ENCODE results near the gene TMEM40. TPM values are rescaled to one million over a fixed set of nuclear protein-coding genes. Genes with fewer than 3 reads are reported as not detected.

TMEM40 gene
- total and polyA plus RNA-seq, 2 donors (not counting 1 experiment from before 2014, with no cell fraction given), result 0.33 TPM; not detected in 1

- H3K4me1 Mint-ChIP-seq, result peaks cover 13% of the 10 kb centered on the region
- Histone ChIP-seq H3K27me3 (replicated peaks in 1 of 4; ENCODE audit: control extremely low read depth in 1 of 4, control insufficient read depth in 3 of 4, insufficient read depth in 4 of 4, low read length in 3 of 4) (peaks cover 0 to 2% (median 0%) of the 10 kb centered on the region in 4 experiments), H4K20me1 (ENCODE audit: control insufficient read depth, insufficient read depth, low read length, poor library complexity, severe bottlenecking) (no peaks in the 10 kb centered on the region), H3K4me1 (ENCODE audit: control insufficient read depth in 2 of 2, insufficient read depth in 2 of 2, low read length in 2 of 2) (peaks cover 0 to 3% of the 10 kb centered on the region in 2 donors), H3K79me2 (ENCODE audit: control insufficient read depth, insufficient read depth, low read length) (no peaks in the 10 kb centered on the region), H3K27ac (ENCODE audit: low read length in 2 of 2) (peak overlapping the region in 1 of 2 donors; percentile 24), H2AFZ (ENCODE audit: insufficient read depth, low read depth, low read length, poor library complexity, severe bottlenecking) (peak overlapping the region; percentile 21), H3K9ac (ENCODE audit: low read length) (no peak overlapping the region), H3K4me2 (replicated peaks; ENCODE audit: low read depth, low read length, poor library complexity, severe bottlenecking) (no peak overlapping the region), H3K4me3 (ENCODE audit: control extremely low read depth in 1 of 5, extremely low read depth in 1 of 5, insufficient read depth in 1 of 5, low read depth in 2 of 5, low read length in 4 of 5) (no peak overlapping the region), H3K36me3 (replicated peaks in 1 of 2; ENCODE audit: control extremely low read depth in 1 of 2, control insufficient read depth in 1 of 2, extremely low read depth in 1 of 2, insufficient read depth in 2 of 2, low read length in 1 of 2) (no peaks in the 10 kb centered on the region), H3K9me3 (ENCODE audit: control extremely low read depth in 1 of 3, control insufficient read depth in 2 of 3, insufficient read depth in 1 of 3, low read length in 2 of 3) (no peaks in the 10 kb centered on the region)
- ChIA-PET CTCF (interaction anchor here (1.2 kb wide), 1 partner anchor 9 kb away, joined by 5 read pairs; no protein-coding TSS in a partner anchor), POLR2A (interaction anchor here (0.7 kb wide), 1 partner anchor 380 kb away, joined by 3 read pairs; no protein-coding TSS in a partner anchor)
- H3K27me3 Mint-ChIP-seq, result peaks cover 15% of the 10 kb centered on the region
- DNase-seq (no peak), ATAC-seq (ENCODE audit: low read depth) (no peak)
- no peak overlapping the region for H3K4me3 Mint-ChIP-seq
- no peak for TF ChIP-seq EZH2 (IDR thresholded peaks at IDR 0.05; ENCODE audit: borderline replicate concordance, insufficient read depth, low read depth, low read length, poor library complexity, severe bottlenecking)
- TF ChIP-seq, protein P1, sequence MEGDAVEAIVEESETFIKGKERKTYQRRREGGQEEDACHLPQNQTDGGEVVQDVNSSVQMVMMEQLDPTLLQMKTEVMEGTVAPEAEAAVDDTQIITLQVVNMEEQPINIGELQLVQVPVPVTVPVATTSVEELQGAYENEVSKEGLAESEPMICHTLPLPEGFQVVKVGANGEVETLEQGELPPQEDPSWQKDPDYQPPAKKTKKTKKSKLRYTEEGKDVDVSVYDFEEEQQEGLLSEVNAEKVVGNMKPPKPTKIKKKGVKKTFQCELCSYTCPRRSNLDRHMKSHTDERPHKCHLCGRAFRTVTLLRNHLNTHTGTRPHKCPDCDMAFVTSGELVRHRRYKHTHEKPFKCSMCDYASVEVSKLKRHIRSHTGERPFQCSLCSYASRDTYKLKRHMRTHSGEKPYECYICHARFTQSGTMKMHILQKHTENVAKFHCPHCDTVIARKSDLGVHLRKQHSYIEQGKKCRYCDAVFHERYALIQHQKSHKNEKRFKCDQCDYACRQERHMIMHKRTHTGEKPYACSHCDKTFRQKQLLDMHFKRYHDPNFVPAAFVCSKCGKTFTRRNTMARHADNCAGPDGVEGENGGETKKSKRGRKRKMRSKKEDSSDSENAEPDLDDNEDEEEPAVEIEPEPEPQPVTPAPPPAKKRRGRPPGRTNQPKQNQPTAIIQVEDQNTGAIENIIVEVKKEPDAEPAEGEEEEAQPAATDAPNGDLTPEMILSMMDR (IDR thresholded peaks at IDR 0.05), result no peak
- no peak overlapping the region for H3K27ac Mint-ChIP-seq
- H3K9me3 Mint-ChIP-seq (ENCODE audit: insufficient read depth), result no peaks in the 10 kb centered on the region
- WGBS (ENCODE audit: insufficient coverage), result 29% methylated on average over 1 of the region's 5 CpGs
- intact Hi-C loops (cut with micrococcal nuclease), result no loop called here
These were observed 856 bp downstream of the TMEM40 start for GRCh38 chr3:12758025-12758781.

DNA sequence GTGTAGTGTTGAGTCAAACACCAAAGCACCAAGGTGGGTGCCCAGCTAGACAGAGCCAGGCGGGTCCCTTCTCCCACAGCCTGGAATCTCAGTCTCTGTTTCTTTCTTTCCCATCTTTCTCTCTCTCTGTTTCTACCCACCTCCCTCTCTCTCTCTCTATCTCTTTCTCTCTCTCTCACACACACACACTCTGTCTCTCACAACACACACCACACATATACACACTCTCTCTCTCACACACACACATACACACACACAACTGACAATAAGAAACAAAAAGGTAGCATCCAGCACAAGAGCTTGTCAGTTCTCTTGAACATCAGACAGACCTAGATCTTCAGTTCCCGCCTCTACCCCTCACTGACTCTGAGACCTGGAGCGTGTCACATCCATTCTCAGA, 2.4 kb downstream of the TMEM40 start:
- intact Hi-C loops (cut with micrococcal nuclease), result no loop called here
- POLR2A ChIA-PET, result no interaction called here

More for the DNA sequence above, 2.4 kb downstream of the TMEM40 start:
- peaks cover 4 to 7% of the 10 kb centered on the region in 2 donors for H3K4me1 ChIP-seq (ENCODE audit: control insufficient read depth in 2 of 2, insufficient read depth in 2 of 2, low read length in 2 of 2)
- DNase-seq, result no peak
- H3K36me3 ChIP-seq (replicated peaks in 1 of 2; ENCODE audit: control extremely low read depth in 1 of 2, control insufficient read depth in 1 of 2, extremely low read depth in 1 of 2, insufficient read depth in 2 of 2, low read length in 1 of 2), result no peaks in the 10 kb centered on the region
- Mint-ChIP-seq H3K4me3 (no peak overlapping the region), H3K9me3 (ENCODE audit: insufficient read depth) (no peaks in the 10 kb centered on the region), H3K4me1 (peaks cover 20% of the 10 kb centered on the region), H3K27ac (no peak overlapping the region), H3K27me3 (peaks cover 12% of the 10 kb centered on the region)
- no peak for ATAC-seq (ENCODE audit: low read depth)
- H4K20me1 ChIP-seq (ENCODE audit: control insufficient read depth, insufficient read depth, low read length, poor library complexity, severe bottlenecking), result no peaks in the 10 kb centered on the region
- H2AFZ ChIP-seq (ENCODE audit: insufficient read depth, low read depth, low read length, poor library complexity, severe bottlenecking), result no peak overlapping the region
- peaks cover 0 to 2% (median 0%) of the 10 kb centered on the region in 4 experiments for H3K27me3 ChIP-seq (replicated peaks in 1 of 4; ENCODE audit: control extremely low read depth in 1 of 4, control insufficient read depth in 3 of 4, insufficient read depth in 4 of 4, low read length in 3 of 4)
- no peaks in the 10 kb centered on the region for H3K79me2 ChIP-seq (ENCODE audit: control insufficient read depth, insufficient read depth, low read length)
- H3K4me3 ChIP-seq (ENCODE audit: control extremely low read depth in 1 of 5, extremely low read depth in 1 of 5, insufficient read depth in 1 of 5, low read depth in 2 of 5, low read length in 4 of 5), result no peak overlapping the region
- WGBS (ENCODE audit: insufficient coverage), result 87% methylated on average over 3 of the region's 3 CpGs
- CTCF ChIA-PET, result no interaction called here
- TF ChIP-seq, protein P1 (IDR thresholded peaks at IDR 0.05), result no peak
- no peak for TF ChIP-seq EZH2 (IDR thresholded peaks at IDR 0.05; ENCODE audit: borderline replicate concordance, insufficient read depth, low read depth, low read length, poor library complexity, severe bottlenecking)
- H3K9ac ChIP-seq (ENCODE audit: low read length), result no peak overlapping the region
- no peaks in the 10 kb centered on the region for H3K9me3 ChIP-seq (ENCODE audit: control extremely low read depth in 1 of 3, control insufficient read depth in 2 of 3, insufficient read depth in 1 of 3, low read length in 2 of 3)
- no peak overlapping the region for H3K27ac ChIP-seq (ENCODE audit: low read length in 2 of 2)
- no peak overlapping the region for H3K4me2 ChIP-seq (replicated peaks; ENCODE audit: low read depth, low read length, poor library complexity, severe bottlenecking)

Measured in B cell (primary cell).